ENCODE results near the gene TEAD1. TPM values are rescaled to one million over a fixed set of nuclear protein-coding genes. Genes with fewer than 3 reads are reported as not detected.
A peak's percentile ranks its signal among the peaks of the same experiment; 100 is the strongest.

TEAD1 gene
- total RNA-seq = 100 to 1,000 TPM; 184 to 272 (median 208) TPM

DNA sequence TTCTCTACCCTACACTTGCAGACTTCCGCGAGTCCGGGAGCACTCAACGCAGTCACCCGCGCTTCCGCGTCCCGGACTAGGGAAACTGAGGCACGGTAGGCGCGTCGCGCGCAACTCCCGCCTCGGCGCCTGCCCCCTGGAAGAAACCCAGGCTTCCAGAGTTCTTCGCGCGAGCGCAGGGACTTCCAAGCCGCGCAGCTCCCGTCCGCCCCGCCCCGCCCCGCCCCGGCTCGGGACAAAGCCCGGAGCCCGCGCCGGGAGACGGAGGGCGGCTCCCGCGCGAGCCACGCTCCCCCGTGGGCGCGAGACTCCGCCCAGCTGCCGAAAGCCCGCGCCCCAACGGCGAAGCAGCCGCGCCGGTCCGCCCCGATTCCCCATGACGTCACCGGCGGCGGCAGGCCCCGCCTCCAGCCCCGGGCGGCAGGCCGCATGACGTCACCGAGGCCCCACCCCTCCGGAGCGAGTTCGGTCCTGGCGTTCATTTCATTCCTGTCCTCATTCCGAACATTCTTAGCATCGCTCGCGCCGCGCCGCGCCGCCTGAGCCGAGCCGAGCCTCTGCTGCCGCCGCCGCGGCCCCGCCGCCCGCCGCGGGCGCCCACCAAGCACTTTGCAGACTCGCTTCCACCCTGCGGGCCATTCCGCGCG lies at the start of gene TEAD1:
Gene TEAD1, plus strand, starts transcription at position 498 of the 647 bp plus-strand sequence.
- 1% methylated on average over 14 of the region's 95 CpGs; no CpG with 5 or more reads in 1 of the 2 donors for WGBS, 2 donors (ENCODE audit: low coverage in 1 of 2)
- Histone ChIP-seq H3K27ac (peak within 1 kb of the TSS; percentile 97 to 100 (median 99)), H3K27me3 (no peaks in the 10 kb centered on the region), H3K36me3 (no peaks in the 10 kb centered on the region), H3K4me1 (peaks cover 0 to 36% (median 7%) of the 10 kb centered on the region in 3 donors), H3K9me3 (no peaks in the 10 kb centered on the region), H3K4me3 (peak within 1 kb of the TSS; percentile 84 to 89)
- peak; percentile 95 for ATAC-seq
- peak; percentile 86 for TF ChIP-seq POLR2AphosphoS5 (IDR thresholded peaks at IDR 0.05)
- TF ChIP-seq, protein P1, sequence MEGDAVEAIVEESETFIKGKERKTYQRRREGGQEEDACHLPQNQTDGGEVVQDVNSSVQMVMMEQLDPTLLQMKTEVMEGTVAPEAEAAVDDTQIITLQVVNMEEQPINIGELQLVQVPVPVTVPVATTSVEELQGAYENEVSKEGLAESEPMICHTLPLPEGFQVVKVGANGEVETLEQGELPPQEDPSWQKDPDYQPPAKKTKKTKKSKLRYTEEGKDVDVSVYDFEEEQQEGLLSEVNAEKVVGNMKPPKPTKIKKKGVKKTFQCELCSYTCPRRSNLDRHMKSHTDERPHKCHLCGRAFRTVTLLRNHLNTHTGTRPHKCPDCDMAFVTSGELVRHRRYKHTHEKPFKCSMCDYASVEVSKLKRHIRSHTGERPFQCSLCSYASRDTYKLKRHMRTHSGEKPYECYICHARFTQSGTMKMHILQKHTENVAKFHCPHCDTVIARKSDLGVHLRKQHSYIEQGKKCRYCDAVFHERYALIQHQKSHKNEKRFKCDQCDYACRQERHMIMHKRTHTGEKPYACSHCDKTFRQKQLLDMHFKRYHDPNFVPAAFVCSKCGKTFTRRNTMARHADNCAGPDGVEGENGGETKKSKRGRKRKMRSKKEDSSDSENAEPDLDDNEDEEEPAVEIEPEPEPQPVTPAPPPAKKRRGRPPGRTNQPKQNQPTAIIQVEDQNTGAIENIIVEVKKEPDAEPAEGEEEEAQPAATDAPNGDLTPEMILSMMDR (IDR thresholded peaks at IDR 0.05) = peak in 1 of 4 experiments; percentile 18
- peak; percentile 68 to 81 for TF ChIP-seq POLR2A (IDR thresholded peaks at IDR 0.05)
- no peak for TF ChIP-seq EP300 (IDR thresholded peaks at IDR 0.05)

DNA sequence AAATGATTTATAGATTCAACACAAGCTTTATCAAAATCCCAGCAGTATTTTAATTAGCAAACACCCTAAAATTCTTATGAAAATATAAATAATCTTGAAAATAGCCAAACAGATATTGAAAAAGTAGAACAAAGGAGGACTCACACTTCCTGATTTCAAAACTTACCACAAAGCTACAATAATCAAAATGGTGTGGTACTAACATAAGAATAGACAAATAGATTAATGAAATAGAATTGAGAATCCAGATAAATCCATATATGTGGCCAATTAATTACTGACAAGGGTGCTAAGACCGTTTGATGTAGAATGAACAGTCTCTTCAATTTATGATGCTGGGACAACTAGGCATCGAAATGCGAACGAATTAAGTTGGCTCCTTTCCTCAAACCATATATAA lies 49.6 kb upstream of the TEAD1 start:
- no peak for TF ChIP-seq POLR2AphosphoS5 (IDR thresholded peaks at IDR 0.05)
- H3K9me3 ChIP-seq = peaks cover 0 to 17% (median 0%) of the 10 kb centered on the region in 3 donors
- WGBS, 2 donors (ENCODE audit: low coverage in 1 of 2) = 79 to 98% methylated on average over 2 to 4 of the region's 4 CpGs

DNA sequence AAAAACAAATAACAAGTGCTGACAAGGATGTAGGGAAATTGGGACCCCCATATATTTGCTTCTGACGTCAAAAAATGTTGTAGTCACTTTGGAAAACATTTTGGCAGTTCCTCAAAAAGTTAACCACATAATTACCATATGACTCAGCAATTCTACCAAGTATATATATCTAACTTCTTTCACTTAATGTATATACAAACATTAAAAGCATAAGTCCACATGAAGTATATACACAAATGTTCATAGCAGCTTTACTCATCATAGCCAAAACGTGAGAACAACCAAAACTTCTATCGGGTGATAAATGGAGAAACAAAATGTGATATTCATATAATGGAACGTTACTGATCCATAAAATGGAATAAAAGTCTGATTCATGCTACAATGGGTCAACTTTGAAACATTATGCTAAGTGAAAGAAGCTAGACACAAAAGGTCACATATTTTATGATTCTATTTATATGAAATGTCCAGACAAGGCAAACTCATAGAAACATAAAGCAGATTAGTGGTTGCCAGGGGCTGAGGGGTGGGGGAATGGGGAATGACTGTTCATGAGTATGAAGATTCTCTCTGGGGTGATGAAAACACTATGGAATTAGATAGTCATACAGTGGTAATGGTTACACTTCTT lies 48.7 kb upstream of the TEAD1 start:
- no peaks in the 10 kb centered on the region for H3K27me3 ChIP-seq
- no peak overlapping the region for H3K4me3 ChIP-seq
- H3K4me1 ChIP-seq = no peaks in the 10 kb centered on the region
- no peak overlapping the region for H3K27ac ChIP-seq
- no peak for TF ChIP-seq POLR2AphosphoS5 (IDR thresholded peaks at IDR 0.05)
- TF ChIP-seq, protein P1 (IDR thresholded peaks at IDR 0.05) = no peak
- TF ChIP-seq POLR2A (IDR thresholded peaks at IDR 0.05) = no peak
- TF ChIP-seq EP300 (IDR thresholded peaks at IDR 0.05) = no peak
- no peaks in the 10 kb centered on the region for H3K36me3 ChIP-seq
- WGBS, 2 donors (ENCODE audit: low coverage in 1 of 2) = 28 to 41% methylated on average over 4 of the region's 4 CpGs
- ATAC-seq = no peak
- H3K9me3 ChIP-seq = peaks cover 0 to 17% (median 0%) of the 10 kb centered on the region in 3 donors

More for the DNA sequence above, 49.6 kb upstream of the TEAD1 start:
- H3K36me3 ChIP-seq = no peaks in the 10 kb centered on the region
- no peak for ATAC-seq
- no peaks in the 10 kb centered on the region for H3K4me1 ChIP-seq
- H3K4me3 ChIP-seq = no peak overlapping the region
- no peak overlapping the region for H3K27ac ChIP-seq
- no peaks in the 10 kb centered on the region for H3K27me3 ChIP-seq

DNA sequence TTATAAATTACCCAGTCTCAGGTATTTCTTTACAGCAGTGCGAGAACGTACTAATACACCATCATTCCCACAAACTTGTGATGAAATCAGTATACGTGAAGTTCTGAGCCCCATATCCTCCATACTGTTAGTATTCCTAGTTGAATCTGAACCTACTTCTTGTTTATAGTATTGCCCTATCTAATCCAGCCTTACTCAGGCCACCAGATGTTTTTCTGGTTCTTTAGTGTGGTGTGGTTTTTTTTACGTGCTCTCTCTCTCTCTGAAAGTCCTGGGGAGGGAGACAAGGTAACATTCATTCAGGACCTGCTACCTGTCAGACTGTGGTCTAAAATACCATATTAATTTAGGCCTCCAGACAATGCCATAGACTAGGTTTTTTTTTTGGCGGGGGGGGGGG lies 47.6 kb upstream of the TEAD1 start:
- ATAC-seq = no peak
- no peaks in the 10 kb centered on the region for H3K27me3 ChIP-seq
- H3K36me3 ChIP-seq = no peaks in the 10 kb centered on the region
- TF ChIP-seq, protein P1 (IDR thresholded peaks at IDR 0.05) = no peak
- TF ChIP-seq POLR2AphosphoS5 (IDR thresholded peaks at IDR 0.05) = no peak
- no peak for TF ChIP-seq EP300 (IDR thresholded peaks at IDR 0.05)
- no peak for TF ChIP-seq POLR2A (IDR thresholded peaks at IDR 0.05)
- no peak overlapping the region for H3K27ac ChIP-seq
- peaks cover 0 to 17% (median 0%) of the 10 kb centered on the region in 3 donors for H3K9me3 ChIP-seq
- no peaks in the 10 kb centered on the region for H3K4me1 ChIP-seq
- no peak overlapping the region for H3K4me3 ChIP-seq
- 89 to 98% methylated on average over 4 of the region's 5 CpGs for WGBS, 2 donors (ENCODE audit: low coverage in 1 of 2)

DNA sequence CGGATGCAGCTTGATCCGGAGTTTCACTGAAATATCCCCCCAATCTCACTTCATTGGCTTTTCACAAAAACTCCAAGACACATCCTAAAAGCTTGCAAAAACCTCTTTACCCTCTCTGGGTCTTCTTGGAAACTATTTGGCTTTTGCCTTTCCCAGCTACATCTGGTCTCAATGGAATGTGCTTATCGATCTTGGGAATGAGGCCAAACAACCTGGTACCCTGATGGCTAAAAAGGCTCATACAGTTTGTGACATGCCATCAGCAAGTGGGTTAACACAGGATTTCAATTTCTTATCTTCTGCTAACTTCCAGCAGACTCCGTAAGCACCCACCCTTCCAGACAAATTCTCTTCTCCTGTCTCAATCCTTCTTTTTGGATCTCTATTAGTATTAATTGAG lies 45.9 kb upstream of the TEAD1 start:
- no peak for ATAC-seq
- no peaks in the 10 kb centered on the region for H3K36me3 ChIP-seq
- H3K4me3 ChIP-seq = no peak overlapping the region
- peaks cover 0 to 16% (median 0%) of the 10 kb centered on the region in 3 donors for H3K9me3 ChIP-seq
- WGBS, 2 donors (ENCODE audit: low coverage in 1 of 2) = 83 to 97% methylated on average over 4 of the region's 4 CpGs
- no peak overlapping the region for H3K27ac ChIP-seq
- no peaks in the 10 kb centered on the region for H3K4me1 ChIP-seq
- H3K27me3 ChIP-seq = no peaks in the 10 kb centered on the region
- TF ChIP-seq POLR2A (IDR thresholded peaks at IDR 0.05) (no peak), POLR2AphosphoS5 (IDR thresholded peaks at IDR 0.05) (no peak), EP300 (IDR thresholded peaks at IDR 0.05) (no peak)
- TF ChIP-seq, protein P1 (IDR thresholded peaks at IDR 0.05) = no peak

Measured in gastroesophageal sphincter (tissue), 4 donors.